HG03469 (cell line): Measurements from ENCODE around the gene NHERF2.

ENCODE experiments used
- ATAC-seq: cut with Tn5 transposase; IDR thresholded peaks from one replicate; pipeline ENCODE4 v1.9.1; 2021; ENCODE audit warnings: mild to moderate bottlenecking, moderate library complexity, moderate number of reproducible peaks; ENCODE audit not compliant: unreplicated experiment

Gene NHERF2

DNA sequence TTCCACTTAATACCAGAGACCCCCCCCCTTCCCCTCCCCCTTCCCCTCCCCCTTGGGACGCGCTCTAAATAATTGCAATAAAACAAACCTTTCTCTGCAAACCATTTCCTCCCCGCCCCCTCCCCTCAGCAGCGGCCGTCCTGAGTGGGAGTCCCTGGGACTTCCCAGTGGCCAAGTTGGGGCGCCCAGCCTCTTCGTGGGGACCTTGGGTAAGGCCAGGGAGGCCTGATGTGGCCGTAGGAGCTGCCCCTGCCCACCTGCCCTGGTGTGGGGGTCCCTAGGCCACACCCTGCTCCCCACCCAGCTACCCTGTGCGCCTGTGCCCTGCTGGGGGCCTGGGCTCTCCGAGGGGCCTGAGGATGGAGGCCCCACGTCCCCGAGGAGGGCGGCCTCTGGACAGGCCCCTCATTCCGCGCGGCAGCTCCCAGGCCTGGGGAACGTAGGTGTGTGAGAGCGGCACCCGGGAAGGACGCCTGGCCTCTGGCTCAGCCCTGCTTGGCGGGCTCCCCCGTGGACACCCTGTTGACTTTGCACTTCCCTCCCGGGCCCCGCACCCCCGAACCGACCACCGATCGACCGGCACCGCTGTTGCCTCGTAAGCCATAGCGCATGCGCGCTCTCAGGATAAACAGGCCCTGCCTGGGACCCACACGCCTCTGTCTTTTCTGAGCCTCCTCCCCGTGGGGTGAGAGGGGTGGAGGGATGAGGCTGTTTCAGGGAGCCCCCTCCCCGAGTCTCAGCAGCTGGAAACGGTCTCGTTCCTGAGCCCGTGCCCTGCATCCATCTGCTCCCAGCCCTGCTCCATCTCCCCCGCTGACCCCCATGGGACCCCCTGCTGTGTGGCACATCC is 11.9 kb downstream of the NHERF2 start:
- no peak for ATAC-seq

DNA sequence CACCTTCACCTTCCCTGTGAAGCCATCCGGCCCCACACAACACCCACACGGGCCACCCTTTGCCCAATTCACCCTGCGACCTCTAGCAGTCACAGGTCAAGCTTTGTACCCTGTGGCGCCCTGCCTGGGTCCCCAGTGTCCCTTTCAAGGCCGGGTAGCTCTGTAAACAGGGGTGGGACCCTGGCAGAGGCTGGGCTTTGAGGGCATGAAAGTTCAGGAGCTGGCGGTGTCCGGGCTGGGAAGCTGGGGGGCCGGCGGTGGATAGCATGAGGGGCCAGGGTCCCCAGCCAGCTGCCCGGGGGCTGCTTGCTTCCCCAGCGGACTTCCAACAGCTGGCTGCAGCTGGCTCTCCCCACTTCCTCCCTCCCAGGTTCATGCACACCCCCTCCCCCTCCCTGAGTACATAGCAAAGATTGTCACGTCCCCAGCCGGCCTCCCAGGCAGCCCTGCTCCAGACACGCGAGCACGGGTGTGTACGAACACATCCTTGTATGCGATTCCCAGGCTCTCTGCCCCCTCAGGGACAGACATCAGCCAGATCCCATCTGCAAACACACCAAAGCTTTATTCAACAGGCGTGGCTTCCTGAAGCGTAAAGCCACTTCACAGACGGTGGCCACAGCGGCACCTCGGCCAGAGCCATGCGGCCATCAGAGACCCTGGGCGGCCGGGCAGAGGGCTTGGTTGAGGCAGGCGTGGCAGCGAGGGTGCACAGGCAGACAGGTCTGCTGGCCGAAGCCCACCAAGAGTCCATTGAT is 12.8 kb downstream of the NHERF2 start:
- no peak for ATAC-seq

DNA sequence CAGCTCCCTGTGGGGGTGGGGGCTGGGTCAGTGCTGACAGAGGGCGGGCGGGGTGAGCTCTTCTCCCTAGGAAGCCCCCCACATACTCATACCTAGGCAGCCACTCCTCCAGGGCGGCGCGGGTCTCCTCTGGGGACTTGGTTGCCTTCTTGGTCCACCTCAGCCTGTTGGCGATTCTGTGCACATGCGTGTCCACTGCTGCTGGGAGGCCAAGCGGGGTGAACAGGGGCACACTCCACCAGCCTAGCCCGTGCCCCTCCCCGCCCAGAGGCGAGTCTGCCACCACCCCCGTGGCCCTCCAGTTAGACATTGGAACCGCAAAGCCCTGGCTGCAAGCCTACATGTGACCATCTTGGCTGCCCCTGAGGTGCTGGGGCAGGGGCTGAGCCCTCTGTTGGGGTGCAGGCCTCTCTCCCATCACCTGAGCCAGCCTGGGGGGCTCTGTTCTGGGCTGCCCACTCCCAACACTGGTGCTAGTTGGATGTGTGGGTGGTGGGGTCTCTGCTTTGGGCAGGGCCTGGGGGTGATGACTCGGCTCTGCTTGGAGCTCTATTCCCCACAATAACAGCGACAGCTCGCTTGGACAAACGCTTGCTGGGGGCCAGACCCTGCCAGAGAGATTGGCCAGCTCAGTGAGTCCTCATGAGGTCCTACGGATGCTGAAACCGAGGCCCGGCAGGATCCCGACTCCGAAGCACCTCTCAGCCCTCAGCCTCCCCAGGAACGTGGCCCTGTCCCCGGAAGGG is 13.5 kb downstream of the NHERF2 start:
- ATAC-seq: no peak

DNA sequence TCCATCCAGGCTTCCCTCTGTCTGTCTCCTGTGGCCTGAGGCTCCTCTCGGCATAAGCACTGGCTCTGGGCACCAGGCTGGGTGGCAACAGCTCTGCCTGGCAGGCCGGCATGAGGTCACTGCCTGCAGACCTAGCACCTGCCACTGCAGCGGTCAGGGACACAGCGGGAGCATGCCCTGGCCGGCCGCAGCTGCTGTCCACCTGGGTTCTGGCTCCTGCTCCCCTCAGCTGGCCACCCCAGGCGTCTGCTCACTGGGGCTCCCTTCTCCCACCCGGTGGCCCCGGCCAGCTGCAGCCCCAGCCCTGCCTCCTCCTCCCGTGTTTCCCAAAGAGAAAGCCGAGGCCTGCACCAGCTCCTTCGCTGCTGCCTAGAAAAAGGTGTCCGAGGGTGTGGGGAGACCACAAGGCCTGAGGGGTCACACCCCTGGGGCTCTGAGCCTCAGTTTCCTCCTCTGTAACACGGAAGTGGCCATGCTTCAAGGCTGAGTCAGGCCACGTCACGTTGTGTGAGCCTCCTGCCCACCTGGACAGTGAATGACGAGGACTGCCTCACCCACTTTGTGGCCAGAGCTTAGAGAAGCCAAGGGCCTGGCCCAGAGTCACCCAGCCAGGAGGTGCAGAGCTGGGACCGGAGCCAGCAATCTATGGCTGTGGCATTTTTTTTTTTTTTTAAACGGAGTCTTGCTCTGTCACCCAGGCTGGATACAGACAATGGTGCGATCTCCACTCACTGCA is 14.3 kb downstream of the NHERF2 start:
- ATAC-seq: no peak

DNA sequence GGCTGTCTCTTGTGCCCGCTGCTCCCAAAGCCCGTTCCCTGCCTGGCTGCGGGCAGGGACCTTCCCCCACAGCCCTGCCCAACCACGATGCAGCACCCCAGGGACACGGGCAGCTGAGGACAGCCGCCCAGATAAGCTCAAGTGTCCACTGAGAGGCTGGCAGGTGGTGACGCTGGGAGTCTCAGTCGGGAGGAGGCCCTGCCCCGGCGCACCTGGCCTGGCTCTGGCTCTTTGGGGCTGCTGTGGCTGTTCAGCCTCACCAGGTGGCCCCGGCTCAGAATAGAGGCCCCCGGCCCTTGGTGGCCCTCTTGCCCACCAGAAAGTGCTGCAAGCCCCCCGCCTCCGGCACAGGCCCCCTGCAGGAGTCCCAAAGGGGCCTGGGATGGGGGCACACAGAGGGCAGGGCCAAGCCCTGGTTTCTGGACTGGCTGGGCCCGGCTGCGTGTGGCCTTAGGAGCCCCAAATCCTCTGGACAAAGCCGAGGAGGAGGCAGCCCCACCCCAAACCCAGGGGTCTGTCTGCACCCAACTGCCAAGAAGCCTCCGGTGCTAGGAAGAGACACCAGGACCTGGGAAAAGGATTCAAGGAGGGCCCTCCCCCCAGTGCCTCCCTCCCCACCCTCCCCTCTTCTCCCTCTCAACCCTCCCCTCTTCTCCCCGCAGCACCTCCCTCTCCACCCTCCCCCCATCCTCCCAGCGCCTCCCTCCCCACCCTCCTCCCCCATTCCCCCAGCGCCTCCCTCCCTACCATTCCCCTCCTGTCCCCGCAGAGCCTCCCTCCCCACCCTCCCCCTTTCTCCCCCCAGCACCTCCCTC is 15.7 kb downstream of the NHERF2 start:
- ATAC-seq: no peak

DNA sequence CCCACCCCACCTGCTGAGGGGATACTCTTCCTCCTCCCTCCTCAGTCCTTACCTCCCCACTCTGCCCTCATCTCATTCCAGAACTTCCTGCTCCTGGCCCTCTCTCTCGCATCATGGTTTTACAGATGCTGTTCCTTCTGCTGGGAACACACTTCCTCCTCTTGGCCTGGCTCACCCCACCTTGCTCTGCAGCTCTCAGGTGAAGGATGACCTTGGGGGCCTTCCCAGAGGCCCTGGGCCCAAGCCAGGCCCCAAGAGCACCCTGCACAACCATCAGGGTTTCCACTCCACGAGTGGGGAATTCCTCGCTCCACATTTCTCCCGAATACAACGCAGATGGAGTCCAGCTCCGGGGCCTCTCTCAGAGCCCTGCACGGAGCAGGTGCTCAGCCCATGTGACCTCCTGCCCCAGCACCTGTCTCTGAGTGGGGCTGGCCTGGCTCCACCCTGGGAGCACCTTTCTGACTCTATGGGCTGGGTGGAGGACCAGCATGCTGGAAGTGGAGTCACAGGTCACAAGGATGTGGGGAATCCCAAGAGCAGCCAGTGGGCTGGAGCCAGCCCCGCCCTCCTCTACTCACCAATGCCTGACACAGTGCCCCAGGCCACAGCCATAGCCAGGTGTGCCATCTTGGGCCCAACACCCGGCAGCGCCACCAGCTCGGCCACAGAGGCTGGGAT is 16.4 kb downstream of the NHERF2 start:
- no peak for ATAC-seq

DNA sequence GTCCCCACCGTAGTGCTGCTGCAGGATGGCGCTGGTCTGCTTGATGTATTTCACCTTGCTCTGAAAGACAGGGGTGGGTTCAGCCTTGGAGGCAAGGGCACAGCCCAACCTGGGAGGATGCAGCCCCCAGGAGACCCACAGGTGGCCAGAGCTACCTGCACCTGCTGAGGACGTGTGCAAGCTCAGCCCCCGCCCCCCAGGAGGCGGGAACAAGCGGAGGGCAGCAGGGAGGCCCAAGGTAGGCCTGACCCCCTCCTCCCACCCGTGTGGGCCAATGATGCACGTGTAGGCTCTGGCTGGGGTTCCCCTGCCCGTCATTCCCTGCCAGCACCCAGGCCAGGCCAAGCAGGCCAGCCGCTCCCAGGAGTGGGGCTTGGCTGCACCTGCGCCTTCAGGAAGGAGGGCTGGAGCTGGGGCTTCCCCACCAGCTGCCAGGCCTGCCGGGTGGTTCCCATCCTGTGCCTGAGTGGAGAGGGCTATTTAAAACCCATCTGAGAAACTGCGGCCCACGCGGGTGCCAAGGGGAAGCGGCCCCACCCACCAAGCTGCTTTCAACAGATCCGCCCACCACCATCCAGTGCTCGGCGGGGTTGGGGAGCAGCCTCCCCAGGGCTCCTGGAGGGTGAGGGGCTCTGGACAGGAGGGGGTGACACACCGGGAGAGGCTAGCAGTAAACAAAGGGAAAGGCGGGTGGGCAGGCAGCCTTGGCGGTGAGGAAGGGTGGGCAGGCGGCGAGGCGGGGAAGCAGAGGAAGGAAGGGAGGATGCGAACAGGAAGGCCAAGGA is 17.2 kb downstream of the NHERF2 start:
- no peak for ATAC-seq

DNA sequence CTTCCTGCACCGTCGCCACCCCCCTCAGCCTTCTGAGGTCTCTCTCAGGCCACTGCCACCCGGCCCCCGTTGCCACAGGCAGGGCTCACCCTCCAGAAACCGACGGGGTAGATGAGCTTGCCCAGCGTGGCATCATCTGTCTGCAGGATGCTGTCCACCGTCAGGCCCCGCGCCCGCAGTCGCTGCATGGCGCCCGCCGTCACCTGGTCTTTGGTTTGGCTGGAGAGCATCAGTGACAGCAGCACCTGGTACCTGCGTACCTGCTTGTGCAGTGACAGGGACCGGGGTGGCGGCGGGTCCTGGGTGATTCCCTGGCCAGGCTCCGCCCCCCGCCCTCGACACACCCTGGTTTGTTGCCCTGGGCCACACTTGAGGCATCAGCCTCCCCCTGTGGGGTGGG is 17.8 kb downstream of the NHERF2 start:
- no peak for ATAC-seq

DNA sequence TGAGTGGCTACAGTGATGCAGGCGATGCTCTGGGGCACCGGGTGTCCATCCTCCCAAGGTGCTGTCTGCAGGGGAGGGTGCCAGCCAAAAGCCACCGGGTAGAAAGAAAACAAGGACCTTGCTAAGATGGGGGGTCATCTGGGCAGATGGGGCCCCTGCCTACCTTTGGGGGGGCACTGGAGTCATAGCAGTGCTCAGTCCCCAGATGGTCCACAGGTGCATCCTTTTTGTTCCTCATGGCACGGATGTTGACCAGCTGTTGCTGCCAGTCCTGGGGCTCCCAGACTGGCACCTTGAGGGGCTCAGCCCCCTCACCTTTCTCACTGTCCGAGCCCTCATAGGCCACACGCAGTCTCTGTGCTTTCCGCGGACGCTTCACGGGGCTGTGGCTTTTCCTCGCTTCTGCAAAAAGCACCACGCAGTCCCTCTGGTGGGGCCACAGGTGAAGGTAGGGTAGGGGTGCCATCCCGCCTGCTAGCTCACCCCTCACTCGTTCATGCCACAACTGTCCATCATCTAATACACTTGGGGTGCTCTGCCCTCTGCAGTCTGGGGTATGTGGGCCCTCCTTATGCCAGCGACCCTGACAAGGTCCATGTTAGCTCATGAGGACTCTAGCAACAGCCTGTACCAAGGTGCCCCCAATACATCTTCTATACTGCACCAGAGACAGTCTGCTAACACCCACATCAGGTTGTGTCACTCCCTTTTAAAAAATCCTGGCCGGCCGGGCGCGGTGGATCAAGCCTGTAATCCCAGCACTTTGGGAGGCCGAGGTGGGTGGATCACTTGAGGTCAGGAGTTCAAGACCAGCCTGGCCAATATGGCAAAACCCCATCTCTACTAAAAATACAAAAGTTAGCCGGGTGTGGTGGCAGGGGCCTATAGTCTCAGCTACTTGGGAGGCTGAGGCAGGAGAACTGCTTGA is 19.5 kb downstream of the NHERF2 start:
- no peak for ATAC-seq

DNA sequence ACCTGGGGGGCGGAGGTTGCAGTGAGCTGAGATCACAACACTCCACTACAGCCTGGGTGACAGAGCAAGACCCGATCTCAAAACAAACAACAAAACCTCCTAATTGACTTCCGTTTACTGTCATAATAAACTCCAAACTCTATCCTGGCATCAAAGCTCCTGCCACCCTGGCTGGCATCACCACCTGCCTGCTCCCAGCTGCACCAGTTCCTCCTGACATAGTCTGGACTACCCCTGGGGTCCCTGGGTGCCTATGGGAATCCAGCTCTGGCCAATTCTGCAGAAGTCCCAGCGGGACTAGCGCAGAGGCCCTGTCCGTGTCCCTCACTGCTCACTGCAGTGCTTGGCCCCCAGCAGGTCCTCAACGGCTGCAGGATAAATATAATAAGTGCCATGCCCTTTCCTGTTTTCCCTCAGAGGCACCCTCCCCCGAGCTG is 20.2 kb downstream of the NHERF2 start:
- ATAC-seq: no peak

DNA sequence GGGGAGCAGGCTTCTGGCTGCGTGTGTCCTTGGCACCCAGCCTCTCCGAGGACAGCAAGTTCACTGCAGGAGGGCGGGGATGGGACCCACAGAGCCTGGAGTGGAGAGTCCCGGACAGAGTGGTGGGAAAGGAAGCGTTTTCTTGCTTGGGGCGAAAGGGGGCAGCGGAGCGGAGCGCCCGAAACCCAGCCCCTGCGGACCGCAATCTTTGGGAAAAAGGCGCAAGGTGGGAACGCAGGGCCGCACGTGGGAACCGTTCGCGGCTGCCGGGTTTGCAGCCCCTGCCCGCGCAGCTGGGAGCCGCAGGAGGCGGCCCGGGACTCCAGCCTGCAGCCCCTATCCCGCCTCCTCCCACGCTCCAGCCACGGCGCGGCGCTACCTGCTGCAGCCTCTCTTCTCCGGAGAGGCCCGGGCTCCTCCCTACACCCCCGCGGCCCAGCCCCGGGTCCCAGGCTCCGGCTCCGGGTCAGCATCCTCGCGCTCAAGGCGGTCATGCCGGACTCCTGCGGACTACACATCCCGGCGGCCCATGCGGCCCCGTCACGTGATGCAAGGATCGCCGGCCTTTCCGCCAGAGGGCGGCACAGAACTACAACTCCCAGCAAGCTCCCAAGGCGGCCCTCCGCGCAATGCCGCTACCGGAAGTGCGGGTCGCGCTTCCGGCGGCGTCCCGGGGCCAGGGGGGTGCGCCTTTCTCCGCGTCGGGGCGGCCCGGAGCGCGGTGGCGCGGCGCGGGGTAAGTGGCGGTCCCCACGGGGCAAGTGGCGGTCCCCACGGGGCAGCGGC is 20.8 kb downstream of the NHERF2 start, which contains the start of the genes NTHL1 and TSC2:
NTHL1 (minus strand) TSS at position 505 of the 786 bp plus-strand sequence; CDS start at position 494, 11 bp downstream.
TSC2 (plus strand) TSS at position 656 of the 786 bp plus-strand sequence. CDS start 631 bp downstream, outside the sequence.
- ATAC-seq: peak; percentile 76

DNA sequence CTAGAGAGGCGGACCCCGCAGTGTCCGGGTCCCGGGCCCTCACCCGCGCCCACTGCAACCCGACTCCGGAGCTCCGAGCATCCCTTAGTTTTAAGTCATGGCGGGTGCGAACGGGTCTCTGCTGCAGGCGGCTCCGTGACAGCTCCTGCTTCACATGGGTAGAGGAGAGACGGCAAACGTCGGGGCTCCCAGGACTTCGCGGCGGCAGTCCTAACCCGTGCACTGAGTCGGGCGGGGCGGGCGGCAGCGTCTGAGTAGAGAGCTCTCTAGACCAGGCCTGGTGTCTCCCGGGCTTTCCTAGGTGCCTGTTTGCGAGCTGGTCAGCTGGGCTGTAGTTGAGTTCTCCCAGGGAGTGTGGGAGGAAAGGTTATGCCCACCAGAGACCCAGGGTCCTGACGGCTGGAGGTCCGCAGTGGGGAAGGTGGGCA is 21.4 kb downstream of the NHERF2 start:
- no peak for ATAC-seq

DNA sequence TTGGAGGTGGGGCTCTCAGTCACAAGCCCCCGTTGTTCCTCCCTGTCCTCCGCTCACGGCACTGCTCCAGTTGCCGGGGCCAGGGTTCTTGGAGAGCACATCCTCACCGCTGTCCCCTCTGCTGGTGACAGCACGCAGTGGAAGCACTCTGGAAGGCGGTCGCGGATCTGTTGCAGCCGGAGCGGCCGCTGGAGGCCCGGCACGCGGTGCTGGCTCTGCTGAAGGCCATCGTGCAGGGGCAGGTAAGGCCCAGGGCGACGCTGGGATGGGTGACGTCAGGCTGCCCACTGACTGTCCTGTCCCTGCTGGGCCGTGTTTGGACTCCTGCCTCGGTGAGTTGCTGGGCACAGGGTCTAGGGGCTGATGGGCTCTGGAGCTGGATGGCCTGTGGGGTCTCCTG is 26.5 kb downstream of the NHERF2 start:
- no peak for ATAC-seq

DNA sequence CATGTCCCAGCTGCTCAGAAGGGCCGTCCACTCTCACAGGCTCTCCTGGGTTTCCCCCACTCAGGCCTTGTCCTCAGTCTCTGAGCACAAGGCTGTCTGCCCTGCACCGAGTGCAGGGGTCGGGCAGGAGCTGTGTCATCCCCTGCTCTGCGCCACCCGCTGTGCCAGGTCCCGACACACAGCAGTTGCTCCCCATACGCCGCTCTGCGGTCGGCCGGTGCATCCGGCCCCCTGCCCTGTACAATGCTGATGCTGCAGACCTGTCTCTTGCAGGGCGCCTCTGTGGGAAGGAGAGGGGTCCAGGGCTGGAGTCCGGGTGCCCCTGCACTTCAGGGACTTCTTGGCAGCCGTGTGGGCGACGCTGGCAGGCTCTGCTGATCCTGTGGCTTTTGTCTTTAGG is 27.2 kb downstream of the NHERF2 start:
- no peak for ATAC-seq

DNA sequence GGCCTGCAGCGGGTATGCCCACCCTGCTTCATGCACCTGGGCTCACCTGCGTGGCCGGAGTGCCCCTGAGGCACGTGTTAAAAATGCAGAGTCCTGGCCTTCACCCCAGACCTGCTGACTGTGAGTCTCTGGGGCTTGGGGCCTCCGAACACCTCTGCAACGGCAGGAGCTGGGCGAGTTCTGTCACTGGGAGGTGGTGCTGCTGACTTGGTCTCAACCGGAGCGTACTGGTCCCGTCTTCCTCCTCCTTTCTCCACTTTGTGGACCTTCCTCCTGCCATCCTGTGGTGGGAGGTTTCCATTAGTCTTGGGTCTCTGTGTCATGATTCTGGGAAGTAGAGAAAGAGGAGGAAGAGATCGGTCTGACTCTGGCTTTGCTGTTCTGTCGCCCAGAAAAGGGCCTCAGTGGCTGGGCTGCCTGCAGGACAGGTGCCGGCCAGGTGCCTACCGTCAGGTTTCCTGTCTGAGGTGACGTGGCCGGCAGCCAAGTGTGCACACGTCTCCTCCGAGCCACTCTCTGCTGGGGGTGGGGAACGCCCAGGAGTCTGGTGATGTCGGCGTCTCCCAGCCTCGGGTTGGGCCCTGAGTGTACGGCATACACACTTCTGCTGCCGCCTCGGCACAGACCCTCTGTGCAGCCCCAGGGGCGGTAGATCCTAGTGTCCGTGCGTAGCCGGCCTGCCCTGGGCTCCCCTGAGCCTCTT is 28.0 kb downstream of the NHERF2 start:
- no peak for ATAC-seq

DNA sequence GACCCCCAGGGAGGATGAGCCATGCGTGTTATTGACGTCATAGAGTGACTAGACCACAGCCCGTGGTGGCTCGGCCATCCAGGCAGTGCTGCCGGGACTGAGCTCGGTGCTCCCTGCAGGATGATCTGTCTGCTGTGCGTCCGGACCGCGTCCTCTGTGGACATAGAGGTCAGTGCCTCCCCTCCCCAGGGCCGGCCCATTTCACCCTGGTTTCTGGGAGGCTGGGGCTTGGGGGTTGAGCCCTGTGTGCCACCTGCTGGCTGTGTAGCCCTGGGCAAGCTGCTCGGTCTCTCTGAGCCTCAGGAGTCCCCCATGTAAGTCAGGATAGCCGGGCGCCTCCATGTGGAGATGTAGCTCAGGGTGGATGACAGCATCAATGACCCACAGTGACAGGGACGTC is 29.4 kb downstream of the NHERF2 start:
- no peak for ATAC-seq
